H9 (cell line): ENCODE data around the gene NDP. TPM values are rescaled to one million over a fixed set of nuclear protein-coding genes. Genes with fewer than 3 reads are reported as not detected.

ENCODE experiments used
- DNase-seq: peaks from one replicate; pipeline ENCODE4 v3.0.0-alpha.2; 2017
- H2AFZ ChIP-seq: one replicate; pipeline ENCODE4 v1.6.1; 2013; ENCODE audit warnings: mild to moderate bottlenecking, low read length, control low read depth, moderate library complexity
- H2AK5ac ChIP-seq: 2 replicates; pipeline ENCODE4 v1.6.1; 2013; ENCODE audit warnings: low read length, control low read depth, mixed read lengths; ENCODE audit not compliant: insufficient read length
- H2BK120ac ChIP-seq: one replicate; pipeline ENCODE4 v1.6.1; 2013; ENCODE audit warnings: low read depth, mild to moderate bottlenecking, low read length, control low read depth, inconsistent platforms; ENCODE audit not compliant: poor library complexity, severe bottlenecking
- H2BK12ac ChIP-seq: 2 replicates; pipeline ENCODE4 v1.6.1; 2013; ENCODE audit warnings: low read length, control low read depth, mixed read lengths, low read depth; ENCODE audit not compliant: insufficient read length
- H2BK15ac ChIP-seq: 2 replicates; pipeline ENCODE4 v1.6.1; 2013; ENCODE audit warnings: low read depth, low read length, control low read depth
- H2BK20ac ChIP-seq: one replicate; pipeline ENCODE4 v1.6.1; 2013; ENCODE audit warnings: low read depth, mild to moderate bottlenecking, low read length, control low read depth, inconsistent platforms; ENCODE audit not compliant: poor library complexity, severe bottlenecking
- H2BK5ac ChIP-seq: 2 replicates; pipeline ENCODE4 v1.6.1; 2013; ENCODE audit warnings: low read length, control low read depth, mixed read lengths; ENCODE audit not compliant: insufficient read length
- H3K14ac ChIP-seq: 2 replicates; pipeline ENCODE4 v1.6.1; 2013; ENCODE audit warnings: low read length, control low read depth; ENCODE audit not compliant: insufficient read depth
- H3K18ac ChIP-seq: 2 replicates; pipeline ENCODE4 v1.6.1; 2013; ENCODE audit warnings: low read depth, mild to moderate bottlenecking, mixed read lengths, low read length, control low read depth; ENCODE audit not compliant: insufficient read length
- H3K23ac ChIP-seq: 2 replicates; pipeline ENCODE4 v1.6.1; 2013; ENCODE audit warnings: low read length, control low read depth, mixed read lengths, low read depth; ENCODE audit not compliant: insufficient read length
- H3K23me2 ChIP-seq: 2 replicates; pipeline ENCODE4 v1.6.1; 2013; ENCODE audit warnings: low read depth, mild to moderate bottlenecking, mixed read lengths, low read length, control low read depth; ENCODE audit not compliant: insufficient read length, poor library complexity, severe bottlenecking
- H3K27ac ChIP-seq: 2 replicates; pipeline ENCODE4 v1.5.1; 2013; ENCODE audit warnings: low read length, control low read depth, mixed read lengths, low read depth; ENCODE audit not compliant: insufficient read length
- H3K27me3 ChIP-seq: 2 replicates; pipeline ENCODE4 v1.6.1; 2013; ENCODE audit warnings: low read length, control low read depth, inconsistent platforms; ENCODE audit not compliant: insufficient read depth
- H3K4ac ChIP-seq: 2 replicates; pipeline ENCODE4 v1.6.1; 2013; ENCODE audit warnings: low read depth, mild to moderate bottlenecking, control low read depth, inconsistent platforms, low read length, moderate library complexity
- H3K4me1 ChIP-seq: 2 replicates; pipeline ENCODE4 v1.6.1; 2013; ENCODE audit warnings: low read length, control low read depth, inconsistent platforms; ENCODE audit not compliant: insufficient read depth
- H3K4me2 ChIP-seq: 2 replicates; pipeline ENCODE4 v1.6.1; 2013; ENCODE audit warnings: low read length, control low read depth, mixed read lengths; ENCODE audit not compliant: insufficient read length, insufficient read depth
- H3K56ac ChIP-seq: 2 replicates; pipeline ENCODE4 v1.6.1; 2013; ENCODE audit warnings: low read depth, mild to moderate bottlenecking, mixed read lengths, low read length, control low read depth; ENCODE audit not compliant: insufficient read length
- H3K79me1 ChIP-seq: 2 replicates; pipeline ENCODE4 v1.6.1; 2013; ENCODE audit warnings: low read depth, mild to moderate bottlenecking, moderate library complexity, low read length, control low read depth, inconsistent platforms; ENCODE audit not compliant: insufficient read depth, poor library complexity, severe bottlenecking
- H3K79me2 ChIP-seq: 2 replicates; pipeline ENCODE4 v1.6.1; 2013; ENCODE audit warnings: low read length, control low read depth, inconsistent platforms; ENCODE audit not compliant: insufficient read depth
- H3K9ac ChIP-seq: 2 replicates; pipeline ENCODE4 v1.6.1; 2013; ENCODE audit warnings: low read length, control low read depth, mixed read lengths; ENCODE audit not compliant: insufficient read length; ENCODE audit errors: extremely low read depth
- H3K9me3 ChIP-seq: one replicate; pipeline ENCODE4 v1.6.1; 2013; ENCODE audit warnings: low read depth, low read length, inconsistent platforms; ENCODE audit not compliant: control insufficient read depth
- H3T11ph ChIP-seq: one replicate; pipeline ENCODE4 v1.6.1; 2013; ENCODE audit warnings: mild to moderate bottlenecking, low read length, control low read depth, inconsistent platforms
- H4K20me1 ChIP-seq: one replicate; pipeline ENCODE4 v1.6.1; 2013; ENCODE audit not compliant: control insufficient read depth, insufficient read length, insufficient read depth
- H4K5ac ChIP-seq: 2 replicates; pipeline ENCODE4 v1.6.1; 2013; ENCODE audit warnings: low read depth, mild to moderate bottlenecking, mixed read lengths, low read length, control low read depth; ENCODE audit not compliant: insufficient read length
- H4K8ac ChIP-seq: replicated peaks from 2 replicates; pipeline ENCODE4 v1.6.1; 2013; ENCODE audit warnings: low read length, control low read depth, mixed read lengths, low read depth; ENCODE audit not compliant: insufficient read length
- H4K91ac ChIP-seq: 2 replicates; pipeline ENCODE4 v1.6.1; 2013; ENCODE audit warnings: low read depth, mild to moderate bottlenecking, moderate library complexity, mixed read lengths, low read length, control low read depth; ENCODE audit not compliant: insufficient read length
- H3K27ac Mint-ChIP-seq, 3 experiments: 2 replicates in 2 of 3; 3 replicates in 1 of 3; pipeline ENCODE4 v1.8.0; 2020 to 2021; ENCODE audit warnings: mixed read lengths in 3 of 3, mild to moderate bottlenecking in 1 of 3, moderate library complexity in 1 of 3
- H3K27me3 Mint-ChIP-seq: 2 replicates; pipeline ENCODE4 v1.8.0; 2021; ENCODE audit warnings: low read depth, mild to moderate bottlenecking, moderate library complexity, mixed read lengths
- H3K36me3 Mint-ChIP-seq, 3 experiments: 2 replicates in 2 of 3; 3 replicates in 1 of 3; pipeline ENCODE4 v1.8.0; 2020 to 2021; ENCODE audit warnings: low read depth in 3 of 3, mixed read lengths in 3 of 3; ENCODE audit not compliant: insufficient read depth in 1 of 3
- H3K4me1 Mint-ChIP-seq, 2 experiments: 2 replicates each; pipeline ENCODE4 v1.8.0; 2020; ENCODE audit warnings: mixed read lengths in 2 of 2
- H3K4me3 Mint-ChIP-seq, 2 experiments: 2 replicates in 1 of 2; 3 replicates in 1 of 2; pipeline ENCODE4 v1.8.0; 2020 to 2021; ENCODE audit warnings: mild to moderate bottlenecking in 2 of 2, mixed read lengths in 2 of 2, moderate library complexity in 1 of 2
- H3K9me3 Mint-ChIP-seq, 2 experiments: 2 replicates in 1 of 2; 3 replicates in 1 of 2; pipeline ENCODE4 v1.8.0; 2020; ENCODE audit warnings: mild to moderate bottlenecking in 2 of 2, mixed read lengths in 2 of 2, moderate library complexity in 1 of 2
- CTCF ChIP-seq: fragments of 200-600 bp; sonication (generic); conservative IDR thresholded peaks from 3 replicates; pipeline ENCODE4 v1.8.0; 2021; ENCODE audit warnings: antibody characterized with exemption, mild to moderate bottlenecking
- WGBS: extraction: QIAGEN DNeasy Blood & Tissue Kit; methylation state at CpG from one replicate; pipeline ENCODE4 v1.1.7; 2013; ENCODE audit warnings: missing lambda C conversion rate, low lambda C conversion rate, mixed read lengths; ENCODE audit not compliant: insufficient read length; ENCODE audit errors: extremely low coverage; 5-methylcytosine and 5-hydroxymethylcytosine counted together
- total RNA-seq: library from RNA; stranded (reverse); gene quantifications from 2 replicates; pipeline ENCODE4 v1.2.1, GENCODE V29; 2021

Gene NDP
- total RNA-seq, 1 experiment from 2014 or later = not detected

DNA sequence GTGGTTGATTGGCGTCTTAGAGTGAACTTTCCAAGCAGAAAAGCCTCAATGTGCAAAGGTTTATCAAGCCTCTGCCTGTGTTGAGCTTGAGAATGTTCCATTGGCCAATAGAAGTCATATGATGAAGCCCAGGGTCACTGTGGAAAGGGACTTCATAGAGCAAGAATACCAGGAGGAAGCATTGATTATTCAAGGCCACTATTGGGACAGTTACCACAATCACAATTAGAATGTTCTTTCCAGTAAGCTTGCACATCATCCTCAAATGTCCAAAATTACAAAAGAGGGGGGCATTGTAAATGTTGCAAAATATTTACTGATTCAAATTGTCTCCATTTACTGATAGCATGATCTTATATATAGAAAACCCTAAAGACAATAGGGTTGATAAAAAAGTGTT lies 32.9 kb upstream of the NDP start:
- no peak overlapping the region for H3T11ph ChIP-seq
- H3K14ac ChIP-seq = no peak overlapping the region
- H3K4me1 ChIP-seq = no peaks in the 10 kb centered on the region
- H2AK5ac ChIP-seq = no peak overlapping the region
- Mint-ChIP-seq H3K27me3 (peaks cover 2% of the 10 kb centered on the region; the same call in 1 of the 2 replicates), H3K4me1 (no peaks in the 10 kb centered on the region), H3K4me3 (no peak overlapping the region), H3K36me3 (no peaks in the 10 kb centered on the region), H3K9me3 (peaks cover 65 to 66% of the 10 kb centered on the region in 2 experiments), H3K27ac (no peak overlapping the region)
- H3K9me3 ChIP-seq = peaks cover 20% of the 10 kb centered on the region
- no peak for TF ChIP-seq CTCF
- H2BK12ac ChIP-seq = no peak overlapping the region
- H2BK120ac ChIP-seq = no peak overlapping the region
- no peak overlapping the region for H3K23ac ChIP-seq
- DNase-seq = no peak
- H2BK20ac ChIP-seq = no peak overlapping the region
- H2BK5ac ChIP-seq = no peak overlapping the region
- no peak overlapping the region for H3K9ac ChIP-seq
- no peak overlapping the region for H4K91ac ChIP-seq
- no peaks in the 10 kb centered on the region for H4K20me1 ChIP-seq
- no peaks in the 10 kb centered on the region for H3K23me2 ChIP-seq
- H3K18ac ChIP-seq = no peak overlapping the region
- no peak overlapping the region for H3K56ac ChIP-seq
- no CpG with 5 or more reads among the region's 1 CpG for WGBS
- no peak overlapping the region for H2AFZ ChIP-seq
- no peak overlapping the region for H3K4me2 ChIP-seq
- H3K79me1 ChIP-seq = no peaks in the 10 kb centered on the region
- H3K79me2 ChIP-seq = no peaks in the 10 kb centered on the region
- no peak overlapping the region for H3K4ac ChIP-seq
- no peak overlapping the region for H2BK15ac ChIP-seq
- no peak overlapping the region for H4K5ac ChIP-seq
- H3K27ac ChIP-seq = no peak overlapping the region
- no peaks in the 10 kb centered on the region for H3K27me3 ChIP-seq
- H4K8ac ChIP-seq = no peak overlapping the region
